Measurements from ENCODE around the gene GRM8.

GRM8 gene

DNA sequence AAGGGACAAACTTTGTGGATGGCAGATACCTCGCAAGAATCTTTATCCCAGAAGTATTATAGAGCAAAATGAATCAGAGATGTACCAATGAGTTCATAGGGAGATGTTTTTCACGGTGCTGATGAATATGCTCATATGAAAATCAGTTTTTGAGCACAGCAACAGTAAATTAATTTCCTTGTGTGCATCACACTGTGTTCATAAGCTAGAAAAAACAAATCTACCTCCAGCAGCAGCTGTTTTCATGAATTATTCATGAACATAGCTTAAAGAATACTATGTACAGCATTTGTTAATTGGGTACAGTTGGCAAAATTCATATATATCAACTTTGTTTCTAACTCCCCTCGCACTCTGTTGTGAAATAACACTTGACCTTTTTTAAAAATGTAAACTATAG is 809.8 kb downstream of the GRM8 start:
- Histone ChIP-seq H3K9me3 (ENCODE audit: low read length) (no peaks in the 10 kb centered on the region), H3K79me2 (ENCODE audit: insufficient read depth, low read length) (no peaks in the 10 kb centered on the region), H3F3A (ENCODE audit: insufficient read depth, low read length) (no peaks in the 10 kb centered on the region), H3K9ac (ENCODE audit: low read length) (no peak overlapping the region), H3K9me2 (ENCODE audit: low read depth, low read length) (no peaks in the 10 kb centered on the region), H2AFZ (ENCODE audit: low read length) (no peak overlapping the region), H3K4me1 (ENCODE audit: insufficient read depth, low read length, severe bottlenecking) (no peaks in the 10 kb centered on the region), H4K20me1 (ENCODE audit: insufficient read depth, low read length) (no peaks in the 10 kb centered on the region), H3K27ac (ENCODE audit: low read depth, low read length, poor library complexity, severe bottlenecking) (no peak overlapping the region), H3K27me3 (ENCODE audit: insufficient read depth, low read length) (no peaks in the 10 kb centered on the region), H3K36me3 (ENCODE audit: insufficient read depth, low read length) (no peaks in the 10 kb centered on the region), H3K4me2 (ENCODE audit: low read length) (no peak overlapping the region), H3K4me3 (ENCODE audit: low read depth, low read length, poor library complexity, severe bottlenecking) (no peak overlapping the region)
- TF ChIP-seq, protein P1, sequence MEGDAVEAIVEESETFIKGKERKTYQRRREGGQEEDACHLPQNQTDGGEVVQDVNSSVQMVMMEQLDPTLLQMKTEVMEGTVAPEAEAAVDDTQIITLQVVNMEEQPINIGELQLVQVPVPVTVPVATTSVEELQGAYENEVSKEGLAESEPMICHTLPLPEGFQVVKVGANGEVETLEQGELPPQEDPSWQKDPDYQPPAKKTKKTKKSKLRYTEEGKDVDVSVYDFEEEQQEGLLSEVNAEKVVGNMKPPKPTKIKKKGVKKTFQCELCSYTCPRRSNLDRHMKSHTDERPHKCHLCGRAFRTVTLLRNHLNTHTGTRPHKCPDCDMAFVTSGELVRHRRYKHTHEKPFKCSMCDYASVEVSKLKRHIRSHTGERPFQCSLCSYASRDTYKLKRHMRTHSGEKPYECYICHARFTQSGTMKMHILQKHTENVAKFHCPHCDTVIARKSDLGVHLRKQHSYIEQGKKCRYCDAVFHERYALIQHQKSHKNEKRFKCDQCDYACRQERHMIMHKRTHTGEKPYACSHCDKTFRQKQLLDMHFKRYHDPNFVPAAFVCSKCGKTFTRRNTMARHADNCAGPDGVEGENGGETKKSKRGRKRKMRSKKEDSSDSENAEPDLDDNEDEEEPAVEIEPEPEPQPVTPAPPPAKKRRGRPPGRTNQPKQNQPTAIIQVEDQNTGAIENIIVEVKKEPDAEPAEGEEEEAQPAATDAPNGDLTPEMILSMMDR (IDR thresholded peaks at IDR 0.05; ENCODE audit: low read length), result no peak
- no peak for TF ChIP-seq EZH2 (IDR thresholded peaks at IDR 0.05; ENCODE audit: borderline replicate concordance, low read length)

DNA sequence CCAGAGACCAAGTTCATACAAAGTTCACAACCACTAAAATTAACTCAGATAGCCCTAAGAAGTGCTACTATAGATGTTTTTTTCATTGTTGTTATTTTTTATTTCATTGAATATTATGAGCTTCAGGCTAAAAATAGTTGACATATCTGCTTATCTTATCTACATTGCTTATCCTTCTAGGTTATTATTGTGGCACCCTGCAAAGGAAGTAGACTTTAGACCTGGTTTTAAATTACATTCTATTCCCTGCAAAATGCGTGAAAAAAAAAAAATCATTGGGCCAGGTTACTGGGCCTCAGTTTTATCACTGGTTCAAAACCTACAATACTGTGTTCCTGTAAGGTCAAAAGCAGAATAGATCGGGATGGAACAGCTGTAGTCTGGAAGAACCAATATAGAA is 811.0 kb downstream of the GRM8 start:
- H3K4me2 ChIP-seq (ENCODE audit: low read length), result no peak overlapping the region
- no peak overlapping the region for H3K9ac ChIP-seq (ENCODE audit: low read length)
- H3F3A ChIP-seq (ENCODE audit: insufficient read depth, low read length), result no peaks in the 10 kb centered on the region

DNA sequence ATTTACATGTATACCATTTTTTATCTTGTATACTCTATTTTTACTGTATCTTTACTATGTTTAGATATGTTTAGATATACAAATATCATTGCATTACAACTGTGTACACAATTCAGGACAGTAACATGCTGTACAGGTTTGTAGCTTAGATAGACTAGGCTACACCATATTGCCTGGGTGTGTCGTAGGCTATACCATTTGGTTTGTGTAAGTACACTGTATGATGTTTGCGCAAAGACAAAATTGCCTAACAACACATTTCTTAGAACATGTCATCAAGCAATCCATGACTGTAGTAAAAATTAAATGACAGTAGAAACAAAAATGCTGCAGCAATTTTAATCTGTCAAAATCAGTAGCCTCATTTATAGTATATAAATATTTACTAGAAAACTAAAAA is 812.2 kb downstream of the GRM8 start:
- Histone ChIP-seq H3K9ac (ENCODE audit: low read length) (no peak overlapping the region), H3K9me3 (ENCODE audit: low read length) (no peaks in the 10 kb centered on the region)

More for the DNA sequence above, 811.0 kb downstream of the GRM8 start:
- Histone ChIP-seq H2AFZ (ENCODE audit: low read length) (no peak overlapping the region), H4K20me1 (ENCODE audit: insufficient read depth, low read length) (no peaks in the 10 kb centered on the region), H3K79me2 (ENCODE audit: insufficient read depth, low read length) (no peaks in the 10 kb centered on the region), H3K9me3 (ENCODE audit: low read length) (no peaks in the 10 kb centered on the region), H3K27me3 (ENCODE audit: insufficient read depth, low read length) (no peaks in the 10 kb centered on the region), H3K36me3 (ENCODE audit: insufficient read depth, low read length) (no peaks in the 10 kb centered on the region), H3K9me2 (ENCODE audit: low read depth, low read length) (no peaks in the 10 kb centered on the region), H3K27ac (ENCODE audit: low read depth, low read length, poor library complexity, severe bottlenecking) (no peak overlapping the region), H3K4me1 (ENCODE audit: insufficient read depth, low read length, severe bottlenecking) (no peaks in the 10 kb centered on the region), H3K4me3 (ENCODE audit: low read depth, low read length, poor library complexity, severe bottlenecking) (no peak overlapping the region)
- TF ChIP-seq EZH2 (IDR thresholded peaks at IDR 0.05; ENCODE audit: borderline replicate concordance, low read length), result no peak
- TF ChIP-seq, protein P1 (IDR thresholded peaks at IDR 0.05; ENCODE audit: low read length), result no peak

More for the DNA sequence above, 812.2 kb downstream of the GRM8 start:
- Histone ChIP-seq H3F3A (ENCODE audit: insufficient read depth, low read length) (no peaks in the 10 kb centered on the region), H3K79me2 (ENCODE audit: insufficient read depth, low read length) (no peaks in the 10 kb centered on the region), H3K36me3 (ENCODE audit: insufficient read depth, low read length) (no peaks in the 10 kb centered on the region), H3K27me3 (ENCODE audit: insufficient read depth, low read length) (no peaks in the 10 kb centered on the region), H3K4me2 (ENCODE audit: low read length) (no peak overlapping the region), H2AFZ (ENCODE audit: low read length) (no peak overlapping the region), H3K4me1 (ENCODE audit: insufficient read depth, low read length, severe bottlenecking) (no peaks in the 10 kb centered on the region), H4K20me1 (ENCODE audit: insufficient read depth, low read length) (no peaks in the 10 kb centered on the region), H3K27ac (ENCODE audit: low read depth, low read length, poor library complexity, severe bottlenecking) (no peak overlapping the region), H3K9me2 (ENCODE audit: low read depth, low read length) (no peaks in the 10 kb centered on the region), H3K4me3 (ENCODE audit: low read depth, low read length, poor library complexity, severe bottlenecking) (no peak overlapping the region)
- TF ChIP-seq EZH2 (IDR thresholded peaks at IDR 0.05; ENCODE audit: borderline replicate concordance, low read length), result no peak
- TF ChIP-seq, protein P1 (IDR thresholded peaks at IDR 0.05; ENCODE audit: low read length), result no peak
